Chondrocyte (in vitro differentiated cells): ENCODE results near the gene NOC4L. TPM values are rescaled to one million over a fixed set of nuclear protein-coding genes. Genes with fewer than 3 reads are reported as not detected.

Experiments
- DNase-seq: peaks from one replicate; pipeline ENCODE4 v3.0.0; 2021; ENCODE audit warnings: mixed read lengths, low spot score
- H3K27ac Mint-ChIP-seq: one replicate; pipeline ENCODE4 v1.8.0; 2021; ENCODE audit warnings: mild to moderate bottlenecking, moderate library complexity, mixed read lengths; ENCODE audit not compliant: unreplicated experiment
- H3K27me3 Mint-ChIP-seq: 2 replicates; pipeline ENCODE4 v1.8.0; 2021; ENCODE audit warnings: low read depth, mixed read lengths
- H3K36me3 Mint-ChIP-seq: 2 replicates; pipeline ENCODE4 v1.8.0; 2021; ENCODE audit warnings: low read depth, mixed read lengths
- H3K4me1 Mint-ChIP-seq: 2 replicates; pipeline ENCODE4 v1.8.0; 2021; ENCODE audit warnings: low read depth, mild to moderate bottlenecking, mixed read lengths
- H3K4me3 Mint-ChIP-seq: one replicate; pipeline ENCODE4 v1.8.0; 2021; ENCODE audit warnings: mild to moderate bottlenecking, moderate library complexity, mixed read lengths; ENCODE audit not compliant: unreplicated experiment
- H3K9me3 Mint-ChIP-seq: 2 replicates; pipeline ENCODE4 v1.8.0; 2021; ENCODE audit warnings: low read depth, mixed read lengths
- CTCF ChIP-seq: fragments of 200-600 bp; sonication (generic); IDR thresholded peaks from 2 replicates; pipeline ENCODE4 v1.5.0; 2021; ENCODE audit warnings: antibody characterized with exemption, mild to moderate bottlenecking, moderate library complexity
- total RNA-seq: library from RNA; stranded (reverse); gene quantifications from 3 replicates; pipeline ENCODE4 v1.2.1, GENCODE V29; 2021

NOC4L gene
- total RNA-seq, 1 donor from 2014 or later: 16.0 TPM

- no peaks in the 10 kb centered on the region for H3K9me3 Mint-ChIP-seq
- H3K27me3 Mint-ChIP-seq: peaks cover 2% of the 10 kb centered on the region
- no peaks in the 10 kb centered on the region for H3K4me1 Mint-ChIP-seq
- no peak overlapping the region for H3K4me3 Mint-ChIP-seq
- peak; percentile 87 for DNase-seq
- H3K36me3 Mint-ChIP-seq: no peaks in the 10 kb centered on the region
- no peak for TF ChIP-seq CTCF
- H3K27ac Mint-ChIP-seq: no peak overlapping the region
Measured at GRCh38 chr12:132154941-132155770, 10.9 kb downstream of the NOC4L start.

GRCh38 chr12:132155771-132156572 lies 11.7 kb downstream of the NOC4L start:
- Mint-ChIP-seq H3K4me1 (no peaks in the 10 kb centered on the region), H3K9me3 (no peaks in the 10 kb centered on the region), H3K27me3 (peaks cover 3% of the 10 kb centered on the region), H3K4me3 (no peak overlapping the region), H3K36me3 (no peaks in the 10 kb centered on the region), H3K27ac (no peak overlapping the region)
- no peak for TF ChIP-seq CTCF
- peak; percentile 5 for DNase-seq

- DNase-seq: no peak
- no peaks in the 10 kb centered on the region for H3K4me1 Mint-ChIP-seq
- no peaks in the 10 kb centered on the region for H3K9me3 Mint-ChIP-seq
- no peak overlapping the region for H3K27ac Mint-ChIP-seq
- no peak overlapping the region for H3K4me3 Mint-ChIP-seq
- peaks cover 3% of the 10 kb centered on the region for H3K27me3 Mint-ChIP-seq
- no peaks in the 10 kb centered on the region for H3K36me3 Mint-ChIP-seq
- TF ChIP-seq CTCF: no peak
Measured at GRCh38 chr12:132156573-132157325, 12.5 kb downstream of the NOC4L start.

- no peak for TF ChIP-seq CTCF
- no peak overlapping the region for H3K27ac Mint-ChIP-seq
- H3K4me1 Mint-ChIP-seq: peaks cover 10% of the 10 kb centered on the region
- H3K36me3 Mint-ChIP-seq: no peaks in the 10 kb centered on the region
- no peaks in the 10 kb centered on the region for H3K9me3 Mint-ChIP-seq
- no peak overlapping the region for H3K4me3 Mint-ChIP-seq
- H3K27me3 Mint-ChIP-seq: peaks cover 6% of the 10 kb centered on the region
- DNase-seq: peak; percentile 2
Measured at GRCh38 chr12:132157733-132158409, 13.6 kb downstream of the NOC4L start.
